NCI-H524 treated with DMSO at 0.1 percent for 48 hours (cell line): ENCODE data around the gene ATP8B4.

Source experiments
- DNase-seq: peaks from one replicate; lab custom pipeline; 2025; lab: John Stamatoyannopoulos, UW

Gene ATP8B4

GRCh38 chr15:50059883-50060282, 59.1 kb downstream of the ATP8B4 start:
- DNase-seq, result no peak

- no peak for DNase-seq
These were observed 59.7 kb downstream of the ATP8B4 start for GRCh38 chr15:50059203-50059772.

- no peak for DNase-seq
These were observed 61.0 kb downstream of the ATP8B4 start for GRCh38 chr15:50057905-50058639.

DNA sequence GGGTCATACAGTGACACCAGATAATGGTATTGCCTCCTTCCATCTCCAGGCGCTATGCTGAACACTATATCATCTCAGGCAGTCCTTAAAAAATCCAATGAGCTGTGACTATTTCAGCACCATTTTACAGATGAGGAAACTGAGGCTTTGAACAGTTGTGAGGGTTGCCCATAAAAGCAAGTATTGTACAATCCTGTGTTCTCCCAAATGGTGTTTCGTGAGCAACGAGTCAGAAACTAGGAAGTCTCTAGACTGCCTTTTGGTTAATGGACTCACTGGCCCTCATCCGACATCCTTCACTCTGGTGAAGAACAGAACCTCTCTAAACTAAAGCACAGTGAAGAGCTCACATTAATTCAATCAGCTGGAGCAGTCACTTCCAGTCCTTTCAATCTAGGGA, 61.8 kb downstream of the ATP8B4 start:
- no peak for DNase-seq

- DNase-seq, result no peak
These were observed 63.3 kb downstream of the ATP8B4 start for GRCh38 chr15:50055750-50056157.

DNA sequence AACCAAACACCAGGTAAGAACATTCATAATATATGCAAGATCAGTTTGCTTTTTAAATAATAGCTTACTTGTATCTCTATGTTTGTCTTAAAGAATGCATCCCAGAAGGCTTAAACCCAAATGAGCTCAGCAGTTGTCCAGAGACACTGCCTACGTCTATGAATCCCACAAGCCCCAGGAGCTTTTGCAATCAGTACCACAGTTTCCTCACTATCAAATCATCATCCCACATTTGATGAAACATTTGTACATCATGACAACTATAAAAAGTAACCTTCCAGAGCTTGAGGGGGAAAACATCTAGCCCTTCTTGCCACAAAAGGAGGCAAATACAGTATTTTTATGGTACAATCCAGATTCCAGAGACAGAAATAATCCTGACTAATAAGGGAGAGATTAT, 63.7 kb downstream of the ATP8B4 start:
- no peak for DNase-seq

GRCh38 chr15:50053055-50053856, 65.8 kb downstream of the ATP8B4 start:
- no peak for DNase-seq

DNA sequence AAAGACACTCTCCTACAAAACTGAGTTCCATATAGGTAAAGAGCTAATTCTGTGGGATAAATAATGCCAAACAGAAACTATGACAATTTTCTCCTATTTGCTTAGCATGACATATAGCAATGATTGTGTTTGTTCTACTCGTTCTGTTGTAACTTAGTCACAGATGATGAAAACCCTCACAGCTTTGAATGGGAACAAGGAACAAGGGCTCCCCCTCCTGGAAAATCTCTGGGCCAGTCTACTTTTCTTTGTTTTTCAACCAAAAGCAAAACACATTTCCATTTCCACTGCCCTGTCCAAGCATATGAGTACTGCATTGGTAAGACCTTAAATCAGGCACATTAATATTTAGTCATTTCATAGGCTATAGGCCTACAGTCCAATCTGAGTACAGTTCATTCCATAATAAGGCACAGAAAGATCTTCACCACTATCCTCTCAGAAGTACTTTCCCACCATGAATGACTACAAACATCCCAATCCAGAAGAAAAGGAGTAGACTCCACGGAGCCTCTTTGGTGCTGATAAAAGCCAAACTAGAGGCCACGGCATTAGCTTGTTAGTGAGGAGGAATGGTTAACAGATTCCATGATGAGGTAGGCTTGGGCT, 67.1 kb downstream of the ATP8B4 start:
- peak; percentile 10 for DNase-seq

DNA sequence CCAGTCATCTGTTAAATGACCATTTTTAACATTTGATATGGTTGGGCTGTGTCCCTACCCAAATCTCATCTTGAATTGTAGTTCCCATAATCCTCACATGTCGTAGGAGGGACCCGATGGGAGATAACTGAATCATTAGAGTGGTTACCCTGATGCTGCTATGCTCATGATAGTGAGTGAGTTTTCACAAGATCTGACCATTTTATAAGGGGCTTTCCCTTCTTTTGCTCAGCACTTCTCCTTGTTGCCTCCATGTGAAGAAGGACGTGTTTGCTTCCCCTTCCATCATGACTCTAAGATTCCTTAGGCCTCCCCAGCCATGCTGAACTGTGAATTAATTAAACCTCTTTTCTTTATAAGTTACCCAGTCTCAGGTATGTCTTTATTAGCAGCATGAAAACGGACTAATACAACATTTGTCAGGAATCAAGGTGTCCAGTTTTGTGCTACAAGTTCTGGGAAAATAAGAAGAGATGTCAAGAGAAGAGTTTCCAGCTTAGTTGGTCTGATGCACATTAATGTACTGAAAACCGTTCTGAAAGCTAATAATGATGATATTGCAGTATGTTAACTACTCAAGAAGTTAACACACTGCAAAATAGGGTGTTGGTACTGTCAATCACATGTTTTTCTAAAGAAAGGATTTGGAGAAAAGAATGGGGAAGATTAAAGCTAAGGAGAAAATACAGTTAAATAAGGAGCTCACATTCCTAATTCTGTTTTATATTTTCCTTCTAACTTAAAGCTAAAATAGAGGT, 67.9 kb downstream of the ATP8B4 start:
- DNase-seq, result no peak

DNA sequence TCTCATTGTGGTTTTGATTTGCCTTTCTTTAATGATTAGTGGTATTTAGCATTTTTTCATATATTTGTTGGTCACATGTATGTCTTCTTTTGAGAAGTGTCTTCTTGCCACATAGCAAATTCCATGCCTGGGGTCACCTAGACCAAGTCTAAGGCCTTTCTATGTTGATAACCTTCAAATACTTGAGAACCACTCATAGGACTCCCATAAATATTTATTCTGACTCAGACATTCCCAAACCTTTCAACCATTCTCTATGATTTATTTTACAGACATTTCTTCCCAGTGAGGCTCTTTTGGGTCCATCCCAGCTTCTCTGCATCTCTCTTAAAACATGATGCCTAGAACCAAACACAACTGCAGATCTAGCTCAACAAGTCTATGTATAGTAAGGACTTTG, 69.2 kb downstream of the ATP8B4 start:
- DNase-seq, result no peak

- no peak for DNase-seq
These were observed 72.2 kb downstream of the ATP8B4 start for GRCh38 chr15:50046867-50047266.

DNA sequence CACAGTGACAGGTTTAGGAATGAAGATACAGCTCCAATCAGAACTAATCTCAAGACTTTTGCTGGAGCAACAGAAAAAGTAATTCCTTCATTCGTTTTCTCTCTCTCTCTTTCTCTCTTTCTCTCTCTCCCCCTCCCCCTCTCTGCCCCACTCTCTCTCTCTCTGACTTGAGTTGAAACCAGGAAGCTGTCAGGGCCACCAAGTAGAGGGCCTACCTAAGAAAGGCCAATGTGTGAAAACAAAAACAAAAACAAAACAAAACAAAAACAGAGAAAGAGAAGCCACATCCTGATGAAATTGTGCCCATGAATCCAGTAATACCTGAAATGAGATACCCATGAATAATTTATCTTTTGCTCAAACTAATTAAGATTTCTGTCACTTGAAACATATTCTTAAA, 72.9 kb downstream of the ATP8B4 start:
- DNase-seq, result no peak

- no peak for DNase-seq
These were observed 74.1 kb downstream of the ATP8B4 start for GRCh38 chr15:50044904-50045303.

DNA sequence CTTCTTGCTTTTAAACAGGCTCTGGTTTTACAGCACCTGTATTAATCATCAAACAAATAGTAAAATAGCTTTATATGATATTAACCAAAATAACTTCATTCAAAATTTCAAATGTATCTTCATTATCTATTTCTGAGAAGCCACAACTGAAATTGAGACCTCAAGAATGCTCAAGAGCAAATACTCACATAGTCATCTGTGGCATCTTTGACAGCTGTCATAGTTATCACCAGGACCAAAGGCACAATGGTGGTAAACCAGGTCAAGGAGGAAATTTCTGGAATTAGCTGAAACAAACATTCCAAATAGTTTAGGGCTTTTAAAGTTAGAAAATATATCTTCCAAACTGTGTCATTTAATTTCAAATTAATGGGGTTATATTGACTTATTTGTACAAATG, 74.6 kb downstream of the ATP8B4 start:
- no peak for DNase-seq

DNA sequence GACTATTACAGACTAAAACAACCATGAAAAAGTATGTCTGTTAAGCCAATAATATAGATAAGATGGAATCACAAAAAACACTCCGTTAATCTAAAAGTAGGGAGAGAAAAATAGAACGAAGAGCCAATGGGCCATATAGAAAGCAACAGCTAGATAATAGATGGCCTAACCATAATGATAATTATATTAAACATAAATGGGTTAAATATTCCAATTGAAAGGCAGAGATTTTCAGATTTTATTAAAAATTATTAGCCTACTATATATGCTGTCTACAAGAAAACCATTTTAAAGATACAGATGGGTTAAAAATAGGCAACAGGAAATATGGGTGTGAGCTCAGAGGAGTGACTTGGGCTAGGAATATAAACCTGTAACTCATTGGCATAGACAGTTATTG, 76.3 kb downstream of the ATP8B4 start:
- no peak for DNase-seq

DNA sequence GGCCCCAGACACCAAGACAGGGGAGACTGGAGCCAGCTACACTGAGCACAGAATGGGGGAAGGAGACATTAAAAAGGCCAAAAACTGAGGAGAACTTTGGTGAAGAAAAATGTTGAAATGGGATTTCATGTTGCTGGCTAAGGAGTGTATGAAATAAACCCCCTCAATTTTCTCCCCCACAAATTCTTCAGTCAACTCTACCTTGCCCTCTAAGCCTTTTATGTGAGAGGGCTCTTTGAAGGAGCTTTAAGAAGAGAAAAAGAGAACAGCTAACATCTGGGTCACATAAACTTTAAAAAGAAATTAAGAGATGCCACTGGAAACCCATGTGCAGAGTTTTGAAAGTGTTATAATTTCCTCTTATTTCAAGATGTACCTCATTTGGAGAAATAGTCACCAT, 88.6 kb downstream of the ATP8B4 start:
- no peak for DNase-seq

DNA sequence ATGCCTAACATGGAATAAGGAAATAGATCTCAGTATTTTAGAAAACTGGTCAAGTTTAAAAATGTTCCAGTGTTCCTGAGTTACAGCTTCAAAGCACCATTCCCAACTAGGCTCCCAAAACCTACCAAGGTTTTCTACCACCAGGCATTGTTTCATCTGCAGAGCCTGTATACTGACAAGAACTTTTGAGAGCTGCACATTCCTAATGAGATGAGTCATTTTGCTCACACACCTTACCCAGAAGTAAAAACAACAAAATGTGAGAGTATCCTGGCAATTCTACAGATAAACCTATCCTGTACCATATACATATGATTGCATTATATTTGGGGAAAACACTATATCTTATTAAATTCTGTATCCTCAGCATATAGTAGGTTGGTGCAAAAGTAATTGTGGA, 90.7 kb downstream of the ATP8B4 start:
- DNase-seq, result no peak

GRCh38 chr15:50024281-50024680, 94.8 kb downstream of the ATP8B4 start:
- DNase-seq, result no peak

GRCh38 chr15:50018491-50018890, 100.5 kb downstream of the ATP8B4 start:
- DNase-seq, result no peak

GRCh38 chr15:50017522-50017921, 101.5 kb downstream of the ATP8B4 start:
- no peak for DNase-seq

- DNase-seq, result no peak
These were observed 102.1 kb downstream of the ATP8B4 start for GRCh38 chr15:50016951-50017350.

GRCh38 chr15:50012790-50013189, 106.2 kb downstream of the ATP8B4 start:
- no peak for DNase-seq
